Karpas-422 (cell line): ENCODE results near the gene REPS1. TPM values are rescaled to one million over a fixed set of nuclear protein-coding genes. Genes with fewer than 3 reads are reported as not detected.

Experiments
- DNase-seq: peaks from one replicate; pipeline ENCODE4 v3.0.0-alpha.2; 2015
- H2AFZ ChIP-seq: fragments of 200-600 bp; sonication (generic); 2 replicates; pipeline ENCODE4 v1.6.1; 2014; ENCODE audit warnings: antibody characterized with exemption, low read length, mixed read lengths
- H3K27ac ChIP-seq: fragments of 200-600 bp; sonication (generic); 2 replicates; pipeline ENCODE4 v1.5.1; 2014; ENCODE audit warnings: mild to moderate bottlenecking, low read length, moderate library complexity
- H3K27me3 ChIP-seq: fragments of 200-600 bp; sonication (generic); 2 replicates; pipeline ENCODE4 v1.6.1; 2014; ENCODE audit warnings: low read length, mixed read lengths
- H3K36me3 ChIP-seq: fragments of 200-600 bp; sonication (generic); 2 replicates; pipeline ENCODE4 v1.6.1; 2014; ENCODE audit warnings: low read length, mixed read lengths; ENCODE audit not compliant: insufficient read depth
- H3K4me1 ChIP-seq: fragments of 200-600 bp; sonication (generic); 2 replicates; pipeline ENCODE4 v1.6.1; 2014; ENCODE audit warnings: mild to moderate bottlenecking, low read length, mixed read lengths
- H3K4me2 ChIP-seq: fragments of 200-600 bp; sonication (generic); 2 replicates; pipeline ENCODE4 v1.6.1; 2014; ENCODE audit warnings: low read length, low read depth, mild to moderate bottlenecking; ENCODE audit not compliant: poor library complexity, severe bottlenecking
- H3K4me3 ChIP-seq: fragments of 200-600 bp; sonication (generic); 2 replicates; pipeline ENCODE4 v1.5.1; 2014; ENCODE audit warnings: mild to moderate bottlenecking, antibody characterized with exemption, low read length, mixed read lengths
- H3K79me2 ChIP-seq: fragments of 200-600 bp; sonication (generic); 2 replicates; pipeline ENCODE4 v1.6.1; 2014; ENCODE audit warnings: mild to moderate bottlenecking, low read length, mixed read lengths
- H3K9ac ChIP-seq: fragments of 200-600 bp; sonication (generic); 2 replicates; pipeline ENCODE4 v1.6.0; 2014; ENCODE audit warnings: low read length
- H3K9me2 ChIP-seq: fragments of 200-600 bp; sonication (generic), shearing (Covaris generic); replicated peaks from 2 replicates; pipeline ENCODE4 v1.6.0; 2014; ENCODE audit warnings: mild to moderate bottlenecking, low read length, moderate library complexity; ENCODE audit not compliant: insufficient read depth
- H3K9me3 ChIP-seq: fragments of 300-700, 200-600 bp; sonication (generic); 2 replicates; pipeline ENCODE4 v1.6.1; 2014; ENCODE audit warnings: low read length, mixed read lengths
- H4K20me1 ChIP-seq: fragments of 200-600 bp; sonication (generic); 2 replicates; pipeline ENCODE4 v1.6.1; 2014; ENCODE audit warnings: mild to moderate bottlenecking, antibody characterized with exemption, low read length, low read depth; ENCODE audit not compliant: insufficient read depth
- total RNA-seq: library from RNA; depleted of rRNA; stranded (reverse); fragments of >200 nt; shearing (Covaris generic); gene quantifications from 2 replicates; pipeline ENCODE4 v1.2.3, GENCODE V29; 2014; ENCODE audit warnings: low replicate concordance

The REPS1 gene
- total RNA-seq, 1 experiment from 2014 or later, result 82.6 TPM

DNA sequence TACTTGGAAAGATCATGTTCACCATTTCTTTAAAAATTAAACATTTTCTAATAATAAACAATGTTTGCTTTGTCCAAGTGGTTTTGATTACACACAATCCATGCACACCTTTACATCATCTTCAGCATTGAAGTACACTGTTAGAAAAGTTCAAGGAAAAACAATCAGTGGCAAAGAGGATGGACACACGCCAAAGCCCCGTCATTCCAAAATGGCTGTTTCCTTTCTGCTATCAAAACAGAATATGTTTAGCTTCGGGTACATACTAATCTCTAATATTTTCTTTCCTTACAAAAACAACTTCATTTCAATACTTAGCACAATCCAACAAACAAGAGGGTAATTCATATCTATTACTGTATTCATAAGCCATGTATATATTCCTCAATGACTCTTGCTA, 24.5 kb downstream of the REPS1 start:
- H3K9me2 ChIP-seq, result no peaks in the 10 kb centered on the region
- no peak overlapping the region for H3K9ac ChIP-seq
- H3K27me3 ChIP-seq, result no peaks in the 10 kb centered on the region
- H3K27ac ChIP-seq, result no peak overlapping the region
- H3K4me1 ChIP-seq, result peaks cover 9% of the 10 kb centered on the region; the same call in 1 of the 2 replicates
- peaks cover 98% of the 10 kb centered on the region for H3K79me2 ChIP-seq
- H3K4me3 ChIP-seq, result no peak overlapping the region
- no peak overlapping the region for H2AFZ ChIP-seq
- DNase-seq, result no peak
- no peaks in the 10 kb centered on the region for H3K9me3 ChIP-seq
- H3K36me3 ChIP-seq, result no peaks in the 10 kb centered on the region
- no peak overlapping the region for H3K4me2 ChIP-seq
- H4K20me1 ChIP-seq, result no peaks in the 10 kb centered on the region

GRCh38 chr6:138963119-138963518, 24.9 kb downstream of the REPS1 start:
- Histone ChIP-seq H3K27me3 (no peaks in the 10 kb centered on the region), H3K9me2 (no peaks in the 10 kb centered on the region), H4K20me1 (no peaks in the 10 kb centered on the region), H3K4me2 (no peak overlapping the region), H3K36me3 (no peaks in the 10 kb centered on the region), H3K9me3 (no peaks in the 10 kb centered on the region), H3K27ac (no peak overlapping the region), H3K4me1 (peaks cover 13% of the 10 kb centered on the region), H3K9ac (no peak overlapping the region), H2AFZ (no peak overlapping the region), H3K79me2 (peaks cover 98% of the 10 kb centered on the region), H3K4me3 (no peak overlapping the region)
- DNase-seq, result no peak

GRCh38 chr6:138959521-138959920, 28.5 kb downstream of the REPS1 start:
- peaks cover 25% of the 10 kb centered on the region for H3K4me1 ChIP-seq
- no peak overlapping the region for H2AFZ ChIP-seq
- H3K9me3 ChIP-seq, result no peaks in the 10 kb centered on the region
- H3K27me3 ChIP-seq, result no peaks in the 10 kb centered on the region
- no peak overlapping the region for H3K4me3 ChIP-seq
- no peak overlapping the region for H3K4me2 ChIP-seq
- no peaks in the 10 kb centered on the region for H4K20me1 ChIP-seq
- no peaks in the 10 kb centered on the region for H3K36me3 ChIP-seq
- no peak overlapping the region for H3K27ac ChIP-seq
- peaks cover 98% of the 10 kb centered on the region for H3K79me2 ChIP-seq
- H3K9ac ChIP-seq, result no peak overlapping the region
- DNase-seq, result no peak
- H3K9me2 ChIP-seq, result no peaks in the 10 kb centered on the region

- H2AFZ ChIP-seq, result no peak overlapping the region
- H4K20me1 ChIP-seq, result no peaks in the 10 kb centered on the region
- no peaks in the 10 kb centered on the region for H3K36me3 ChIP-seq
- H3K27me3 ChIP-seq, result no peaks in the 10 kb centered on the region
- no peak overlapping the region for H3K9ac ChIP-seq
- H3K27ac ChIP-seq, result no peak overlapping the region
- DNase-seq, result no peak
- no peak overlapping the region for H3K4me2 ChIP-seq
- H3K9me3 ChIP-seq, result no peaks in the 10 kb centered on the region
- no peaks in the 10 kb centered on the region for H3K9me2 ChIP-seq
- H3K4me3 ChIP-seq, result no peak overlapping the region
- peaks cover 99% of the 10 kb centered on the region for H3K79me2 ChIP-seq
- peaks cover 29% of the 10 kb centered on the region for H3K4me1 ChIP-seq
Observed at GRCh38 chr6:138958595-138958994, 29.5 kb downstream of the REPS1 start.

DNA sequence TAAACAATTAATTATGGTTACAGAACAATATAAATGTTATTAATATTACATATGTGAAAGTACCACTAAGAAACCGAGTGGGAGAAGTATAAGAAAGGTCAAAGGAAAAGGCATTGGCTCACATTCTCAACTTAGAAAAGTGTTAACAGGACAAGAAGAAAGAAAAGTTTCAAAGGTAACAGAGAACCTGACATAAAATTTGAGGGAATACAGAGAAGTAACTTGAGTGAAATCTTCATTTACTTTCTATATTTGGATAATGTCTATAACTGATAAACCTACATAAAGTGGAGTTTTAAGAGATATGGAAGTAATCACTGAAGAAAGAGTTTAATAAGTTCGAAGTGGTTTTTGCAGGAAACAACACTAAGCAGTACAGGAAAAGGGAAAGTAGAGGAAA, 30.1 kb downstream of the REPS1 start:
- no peaks in the 10 kb centered on the region for H3K27me3 ChIP-seq
- no peak overlapping the region for H3K9ac ChIP-seq
- H3K27ac ChIP-seq, result no peak overlapping the region
- no peaks in the 10 kb centered on the region for H4K20me1 ChIP-seq
- no peaks in the 10 kb centered on the region for H3K9me3 ChIP-seq
- no peaks in the 10 kb centered on the region for H3K36me3 ChIP-seq
- no peak for DNase-seq
- H3K9me2 ChIP-seq, result no peaks in the 10 kb centered on the region
- no peak overlapping the region for H3K4me2 ChIP-seq
- H2AFZ ChIP-seq, result no peak overlapping the region
- peaks cover 35% of the 10 kb centered on the region for H3K4me1 ChIP-seq
- H3K4me3 ChIP-seq, result no peak overlapping the region
- H3K79me2 ChIP-seq, result peaks cover 99% of the 10 kb centered on the region

DNA sequence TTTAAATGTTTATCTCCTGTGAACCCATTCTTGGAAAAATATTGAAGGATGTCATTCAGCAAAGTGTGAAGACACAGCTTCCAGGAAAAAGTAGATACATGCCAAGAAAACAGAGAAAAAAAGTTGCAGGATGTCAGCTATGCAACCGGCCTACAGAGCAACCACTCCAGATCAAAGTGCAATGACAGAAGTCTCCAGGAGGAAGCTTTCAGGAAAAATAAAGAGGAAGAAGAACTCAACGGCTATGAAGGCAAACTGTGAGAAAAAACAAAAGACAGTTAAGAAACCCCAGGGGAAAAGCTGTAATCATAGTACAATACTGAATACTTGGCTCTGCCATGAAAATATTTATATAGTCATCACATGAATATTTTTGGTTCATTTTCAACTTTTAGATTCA, 30.6 kb downstream of the REPS1 start:
- Histone ChIP-seq H3K27me3 (no peaks in the 10 kb centered on the region), H4K20me1 (no peaks in the 10 kb centered on the region), H3K9me3 (no peaks in the 10 kb centered on the region), H3K9me2 (no peaks in the 10 kb centered on the region), H3K36me3 (no peaks in the 10 kb centered on the region), H2AFZ (no peak overlapping the region), H3K79me2 (peaks cover 99% of the 10 kb centered on the region), H3K4me2 (no peak overlapping the region), H3K9ac (no peak overlapping the region), H3K4me1 (peaks cover 35% of the 10 kb centered on the region), H3K27ac (no peak overlapping the region), H3K4me3 (no peak overlapping the region)
- no peak for DNase-seq

- no peaks in the 10 kb centered on the region for H3K36me3 ChIP-seq
- H3K27me3 ChIP-seq, result no peaks in the 10 kb centered on the region
- peaks cover 35% of the 10 kb centered on the region for H3K4me1 ChIP-seq
- H4K20me1 ChIP-seq, result peaks cover 3% of the 10 kb centered on the region; the same call in 1 of the 2 replicates
- H3K4me3 ChIP-seq, result no peak overlapping the region
- H3K4me2 ChIP-seq, result no peak overlapping the region
- H3K9me2 ChIP-seq, result no peaks in the 10 kb centered on the region
- H3K9ac ChIP-seq, result no peak overlapping the region
- H3K9me3 ChIP-seq, result no peaks in the 10 kb centered on the region
- H3K79me2 ChIP-seq, result peaks cover 100% of the 10 kb centered on the region
- no peak for DNase-seq
- no peak overlapping the region for H2AFZ ChIP-seq
- H3K27ac ChIP-seq, result no peak overlapping the region
Observed at GRCh38 chr6:138956244-138956924, 31.7 kb downstream of the REPS1 start.

DNA sequence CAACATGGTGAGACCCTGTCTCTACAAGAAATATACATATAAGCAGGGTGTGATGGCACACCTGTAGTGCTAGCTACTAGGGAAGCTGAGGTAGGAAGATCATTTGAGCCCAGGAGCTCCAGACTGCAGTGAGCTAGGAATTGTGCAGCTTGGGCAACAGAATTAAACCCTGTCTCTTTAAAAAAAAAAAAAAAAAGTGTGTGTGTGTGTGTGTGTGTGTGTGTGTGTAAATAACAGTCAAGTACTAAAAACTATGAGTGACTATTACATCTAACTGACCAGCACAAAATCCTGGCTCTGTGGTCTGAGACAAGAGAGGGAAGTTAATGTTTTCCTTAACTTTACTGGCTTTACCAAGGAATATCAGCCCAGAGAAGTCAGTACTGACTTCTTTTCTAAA, 32.8 kb downstream of the REPS1 start:
- Histone ChIP-seq H3K4me3 (no peak overlapping the region), H3K79me2 (peaks cover 98% of the 10 kb centered on the region), H3K9me2 (no peaks in the 10 kb centered on the region), H3K4me1 (peaks cover 35% of the 10 kb centered on the region), H3K36me3 (no peaks in the 10 kb centered on the region), H3K9ac (no peak overlapping the region), H3K4me2 (no peak overlapping the region), H4K20me1 (peaks cover 3% of the 10 kb centered on the region; the same call in 1 of the 2 replicates), H3K27ac (no peak overlapping the region), H3K27me3 (no peaks in the 10 kb centered on the region), H3K9me3 (no peaks in the 10 kb centered on the region), H2AFZ (no peak overlapping the region)
- no peak for DNase-seq
